GM19099 (cell line): ENCODE measurements around the gene COL4A1.

ENCODE experiments used
- POLR2A ChIP-seq: IDR thresholded peaks from 3 replicates; pipeline ENCODE4 v1.6.1; 2011; ENCODE audit warnings: low read depth; ENCODE audit not compliant: insufficient read length; ENCODE audit errors: extremely low read depth

COL4A1 gene

DNA sequence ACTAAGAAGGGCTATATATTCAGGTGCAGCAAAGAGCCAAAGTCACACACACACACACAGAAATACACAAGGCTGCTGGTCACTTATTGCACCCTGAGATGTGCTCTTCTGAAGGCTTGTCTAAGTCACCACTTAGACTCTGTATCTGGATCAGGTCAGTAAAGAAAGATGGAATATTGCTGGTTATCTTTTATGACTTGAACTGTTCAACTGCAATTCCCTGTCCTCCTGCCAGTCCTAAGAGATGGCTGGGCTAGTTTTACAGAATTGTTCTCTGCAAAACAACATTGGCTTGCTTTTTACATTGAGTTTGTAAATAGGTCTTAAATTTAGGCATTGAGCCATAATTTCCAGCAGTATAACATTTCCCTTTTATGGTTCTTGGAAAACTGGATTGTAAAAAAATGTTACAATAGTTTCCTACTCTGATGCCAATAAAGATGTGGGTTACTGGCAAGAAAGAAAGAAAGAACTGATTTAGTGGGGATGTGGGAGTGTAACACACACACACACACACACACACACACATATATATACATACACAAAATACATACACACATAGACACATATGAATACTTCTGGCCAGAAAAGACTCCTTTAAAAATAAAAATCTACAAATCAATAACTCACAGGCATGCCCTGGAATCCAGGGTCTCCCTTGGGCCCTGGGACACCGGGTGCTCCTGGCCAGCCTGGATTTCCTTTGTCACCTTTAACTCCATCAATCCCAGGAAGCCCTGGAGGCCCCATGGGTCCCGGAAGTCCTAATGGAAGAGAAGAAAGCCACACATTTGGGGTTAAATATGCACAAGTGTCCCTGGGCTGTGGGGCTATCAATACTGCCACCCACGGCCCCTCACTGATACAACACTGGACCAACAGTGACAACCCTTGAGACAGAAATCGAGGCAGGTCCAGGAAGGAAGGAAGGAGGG, 137.7 kb downstream of the COL4A1 start:
- TF ChIP-seq POLR2A = no peak

DNA sequence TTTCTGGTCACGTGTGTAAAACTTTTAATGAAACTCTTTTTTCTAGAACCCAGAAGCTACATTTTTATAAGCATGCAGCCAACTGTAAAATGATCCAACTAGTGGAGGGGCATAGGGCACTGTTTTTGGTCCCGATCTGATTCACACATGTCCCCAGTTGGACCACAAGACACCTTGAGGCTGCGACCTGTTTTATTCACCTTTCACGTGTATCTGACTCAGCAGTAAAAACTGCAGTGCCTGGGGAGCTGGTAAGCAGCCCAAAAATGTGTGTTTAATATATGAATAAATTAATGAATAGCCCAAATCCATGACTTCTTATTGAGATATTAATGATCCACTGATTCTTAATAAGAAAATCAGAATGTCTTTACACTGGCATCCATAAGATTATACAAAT, 140.4 kb downstream of the COL4A1 start:
- no peak for TF ChIP-seq POLR2A

DNA sequence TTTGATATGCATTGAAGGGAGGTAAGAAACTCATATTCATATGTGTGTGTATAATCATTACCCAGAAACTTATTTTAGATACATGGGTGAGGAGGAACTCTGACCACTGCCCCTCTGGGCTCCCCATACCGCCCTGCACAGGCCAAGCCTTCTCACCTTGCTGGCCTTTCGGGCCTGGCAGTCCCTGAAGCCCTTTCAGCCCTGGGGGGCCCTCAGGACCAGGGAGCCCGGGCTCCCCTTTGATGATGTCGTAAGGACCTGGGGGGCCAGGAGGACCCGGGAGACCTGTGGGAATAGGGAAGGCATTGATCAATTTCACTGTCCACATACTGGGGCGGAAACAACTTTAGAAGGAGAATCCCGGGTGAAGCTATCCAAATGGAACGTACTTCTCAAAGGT, 142.3 kb downstream of the COL4A1 start:
- no peak for TF ChIP-seq POLR2A

DNA sequence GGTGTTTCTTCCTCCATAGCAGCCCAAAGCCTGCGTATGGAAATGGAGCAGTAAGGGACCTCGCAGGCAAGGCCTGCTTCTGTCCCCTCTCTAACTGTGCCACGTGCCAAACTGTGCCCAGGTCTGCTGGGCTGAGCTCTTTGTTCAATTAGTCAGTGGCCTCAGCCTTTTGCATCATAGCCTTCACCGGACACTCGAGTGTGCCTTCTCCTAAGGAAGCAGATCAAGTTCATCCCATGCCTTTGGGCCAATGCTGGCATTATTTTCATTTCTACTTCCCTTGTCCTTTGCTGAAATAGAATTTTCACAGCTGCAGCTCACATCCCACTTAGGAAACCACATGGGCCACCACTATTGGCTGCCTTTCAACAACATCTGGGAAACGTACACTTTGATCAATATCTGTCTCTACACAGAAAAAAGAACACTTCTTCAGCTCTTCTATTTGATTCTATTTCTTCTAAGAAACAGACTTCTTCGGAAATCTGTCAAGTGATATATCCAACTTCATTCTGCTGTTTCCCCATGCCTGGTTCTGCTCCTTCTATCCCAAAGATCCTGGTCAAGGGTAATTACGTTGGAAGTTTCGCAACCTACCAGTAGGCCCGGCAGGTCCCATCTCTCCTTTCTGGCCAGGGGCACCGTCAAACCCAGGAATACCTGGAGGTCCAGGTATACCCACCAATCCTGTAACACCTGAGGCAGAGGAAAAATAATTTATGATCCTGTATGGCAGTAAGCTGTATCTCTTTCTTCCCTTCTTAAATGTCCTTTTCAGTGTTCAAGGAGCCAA, 143.9 kb downstream of the COL4A1 start:
- TF ChIP-seq POLR2A = no peak

DNA sequence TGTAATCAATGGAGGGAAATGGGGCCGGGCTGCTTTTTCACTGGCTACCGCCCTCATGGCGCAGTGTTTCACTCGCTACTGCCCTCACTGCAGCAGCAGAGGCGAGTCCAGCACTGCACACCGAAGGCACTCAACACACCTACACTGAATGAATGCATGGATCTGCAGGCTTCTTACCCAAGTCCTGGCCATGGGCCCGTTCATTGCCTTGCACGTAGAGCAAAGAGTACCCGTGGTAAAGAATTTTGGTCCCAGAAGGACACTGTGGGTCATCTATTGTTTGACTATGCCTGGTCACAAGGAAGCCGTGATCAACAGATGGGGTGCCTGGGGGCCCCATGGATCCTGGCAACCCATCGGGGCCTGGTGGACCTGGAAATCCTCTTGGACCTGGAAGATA, 144.9 kb downstream of the COL4A1 start:
- no peak for TF ChIP-seq POLR2A

DNA sequence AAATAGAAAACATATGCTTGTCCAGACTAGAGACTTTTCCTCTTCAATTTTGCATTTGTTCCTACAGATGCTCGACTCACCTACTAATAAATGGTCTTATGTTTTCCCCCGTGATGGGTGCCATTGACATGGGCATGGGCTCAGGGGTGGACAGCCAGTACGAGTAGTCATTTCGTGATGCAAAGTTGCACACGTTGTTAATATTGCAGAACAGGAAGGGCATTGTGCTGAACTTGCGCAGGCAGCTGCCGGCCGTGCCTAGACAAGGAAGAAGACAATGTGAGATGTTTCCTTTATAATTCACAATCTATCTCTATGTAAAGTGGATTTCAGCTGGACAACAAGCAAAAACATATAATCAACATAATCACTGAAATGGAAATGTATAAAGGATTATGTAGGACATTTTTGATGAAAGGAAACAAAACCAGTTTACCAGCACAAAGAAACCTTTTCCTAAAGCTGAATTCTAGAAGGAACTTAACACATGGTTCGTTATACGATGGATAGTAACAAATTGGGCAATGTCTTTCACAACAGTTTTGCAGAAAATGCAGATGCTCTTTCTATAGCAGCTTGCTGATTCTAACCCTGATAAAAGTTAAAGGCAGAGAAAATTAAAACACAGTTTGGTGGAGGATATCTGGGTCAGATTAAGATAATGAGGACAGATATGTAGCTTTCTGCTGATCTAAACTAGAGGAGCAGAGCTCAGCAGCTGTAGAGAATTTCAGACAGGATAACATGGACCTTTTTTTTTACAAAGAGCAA, 145.7 kb downstream of the COL4A1 start:
- no peak for TF ChIP-seq POLR2A

DNA sequence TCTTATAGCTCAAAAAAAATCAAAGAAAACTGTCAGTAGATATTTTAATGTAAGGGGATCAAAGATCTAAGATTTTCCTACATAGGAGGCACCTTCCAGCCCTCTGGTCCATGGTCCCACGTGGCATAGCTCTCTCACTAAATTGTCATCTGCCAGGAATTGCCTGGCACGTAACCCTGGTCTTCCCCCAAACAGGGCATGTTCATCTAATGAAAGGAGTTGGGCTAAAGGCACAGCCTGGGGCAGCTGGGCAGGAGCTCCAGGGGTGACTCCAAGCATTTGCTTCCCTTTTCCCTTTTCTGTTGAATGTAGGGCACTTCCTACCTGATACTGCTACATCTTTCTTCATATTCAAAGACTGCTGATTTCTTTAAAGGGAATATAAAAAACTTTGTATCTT, 148.7 kb downstream of the COL4A1 start:
- TF ChIP-seq POLR2A = no peak

DNA sequence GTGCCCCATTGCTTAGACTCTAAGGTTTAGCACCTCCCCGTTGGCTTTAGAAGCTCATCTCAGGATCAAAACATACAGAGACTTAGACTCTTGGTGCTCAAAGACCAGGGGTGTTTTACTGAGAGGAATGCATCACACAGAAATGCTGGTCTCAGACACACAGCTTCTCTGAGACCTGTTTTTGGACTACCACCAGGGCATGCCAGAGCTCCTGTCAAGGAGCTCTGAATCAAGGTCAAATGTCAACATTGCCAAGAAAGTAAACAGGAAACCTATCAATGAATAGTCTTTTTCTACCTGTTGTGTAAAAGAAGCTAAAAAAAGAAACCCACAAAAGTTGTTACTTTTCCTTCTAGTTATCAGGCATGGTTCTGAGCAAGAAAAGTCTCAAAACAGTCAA, 149.2 kb downstream of the COL4A1 start:
- TF ChIP-seq POLR2A = no peak

DNA sequence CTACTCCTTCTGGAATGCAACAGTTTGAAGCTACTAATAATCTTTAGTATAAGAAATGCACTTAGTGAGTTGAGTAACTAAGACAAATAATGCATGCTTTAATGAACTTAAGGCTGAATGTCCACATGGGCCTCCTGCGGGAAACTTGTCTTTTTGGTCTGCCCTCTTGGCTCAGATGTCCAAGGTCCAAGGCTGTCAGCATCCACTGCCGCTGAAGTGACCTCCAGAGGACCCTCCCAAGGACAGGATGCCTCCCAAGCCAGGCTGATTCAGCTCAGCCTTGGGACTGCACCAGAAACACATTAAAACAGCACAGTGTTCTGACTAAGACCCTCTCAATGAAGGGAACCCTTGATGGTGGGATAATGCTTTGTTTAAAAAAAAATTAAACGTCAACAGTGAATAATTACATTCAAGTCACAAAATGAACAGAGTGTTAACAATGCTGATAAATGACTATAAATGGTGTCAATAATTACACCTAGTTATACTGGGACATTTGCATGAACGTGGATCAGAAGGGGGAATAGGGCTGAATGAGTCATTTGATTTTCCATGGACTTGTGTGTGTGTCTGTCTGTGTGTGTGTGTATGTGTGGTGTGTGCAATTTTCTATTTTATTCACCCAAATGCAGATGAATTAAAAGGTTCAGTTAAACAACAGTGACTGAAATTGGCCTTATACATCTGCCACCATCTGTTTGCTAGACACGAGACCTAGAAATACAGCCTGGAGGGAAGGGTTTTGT, 150.5 kb downstream of the COL4A1 start:
- no peak for TF ChIP-seq POLR2A

DNA sequence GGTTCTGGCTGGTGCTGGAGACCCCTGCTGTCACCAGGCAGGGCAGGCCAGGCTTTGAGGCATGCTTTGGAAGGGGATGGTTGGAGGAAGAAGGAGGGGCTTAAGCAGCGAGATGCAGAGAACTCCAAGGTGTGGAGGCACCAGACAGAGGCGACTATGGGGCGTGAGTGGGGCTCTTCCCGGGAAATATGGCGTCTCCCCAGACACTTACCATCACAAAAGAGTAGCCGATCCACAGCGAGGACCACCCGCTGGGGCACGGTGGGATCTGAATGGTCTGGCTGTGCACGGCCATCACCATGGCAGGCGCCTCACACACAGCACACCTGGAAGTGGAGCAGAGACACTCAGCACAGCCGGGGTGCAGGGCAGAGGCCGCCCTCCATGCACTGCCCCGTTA, 151.9 kb downstream of the COL4A1 start:
- no peak for TF ChIP-seq POLR2A

DNA sequence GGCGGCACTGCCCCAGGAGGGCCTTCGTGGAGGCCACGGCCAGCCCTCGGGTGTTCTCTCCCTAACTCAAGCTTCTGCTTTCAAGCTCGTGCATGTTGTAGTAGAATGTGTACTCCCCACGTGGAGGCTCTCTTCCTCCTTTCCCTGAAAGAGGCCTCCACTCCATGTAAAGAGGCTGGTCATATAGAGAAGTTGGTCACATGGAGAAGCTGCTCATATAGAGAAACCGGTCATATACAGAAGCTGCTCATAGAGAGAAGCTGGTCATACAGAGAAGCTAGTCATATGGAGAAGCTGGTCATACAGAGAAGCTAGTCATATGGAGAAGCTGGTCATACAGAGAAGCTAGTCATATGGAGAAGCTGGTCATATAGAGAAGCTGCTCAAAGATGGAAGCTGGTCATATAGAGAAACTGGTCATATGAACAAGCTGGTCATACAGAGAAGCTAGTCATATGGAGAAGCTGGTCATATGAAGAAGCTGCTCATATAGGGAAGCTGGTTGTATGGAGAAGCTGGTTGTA, 152.5 kb downstream of the COL4A1 start:
- TF ChIP-seq POLR2A = no peak

DNA sequence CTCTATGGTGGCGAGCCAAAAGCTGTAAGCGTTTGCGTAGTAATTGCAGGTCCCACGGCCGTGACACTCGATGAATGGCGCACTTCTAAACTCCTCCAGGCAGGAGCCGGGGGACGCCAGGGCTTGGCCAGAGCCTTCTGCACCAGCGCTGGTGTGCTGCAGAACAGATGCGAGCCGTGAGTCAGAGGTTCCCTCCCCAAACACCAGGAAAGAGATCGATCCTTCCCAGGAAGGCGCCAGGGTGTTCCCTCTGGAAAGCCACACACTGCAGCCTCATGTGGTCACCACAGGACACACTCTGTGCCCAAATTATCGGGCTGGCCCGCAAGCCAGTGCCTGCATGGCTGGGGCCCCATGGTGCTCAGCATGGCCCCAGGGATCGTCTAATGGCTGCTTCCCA, 154.6 kb downstream of the COL4A1 start:
- TF ChIP-seq POLR2A = no peak

DNA sequence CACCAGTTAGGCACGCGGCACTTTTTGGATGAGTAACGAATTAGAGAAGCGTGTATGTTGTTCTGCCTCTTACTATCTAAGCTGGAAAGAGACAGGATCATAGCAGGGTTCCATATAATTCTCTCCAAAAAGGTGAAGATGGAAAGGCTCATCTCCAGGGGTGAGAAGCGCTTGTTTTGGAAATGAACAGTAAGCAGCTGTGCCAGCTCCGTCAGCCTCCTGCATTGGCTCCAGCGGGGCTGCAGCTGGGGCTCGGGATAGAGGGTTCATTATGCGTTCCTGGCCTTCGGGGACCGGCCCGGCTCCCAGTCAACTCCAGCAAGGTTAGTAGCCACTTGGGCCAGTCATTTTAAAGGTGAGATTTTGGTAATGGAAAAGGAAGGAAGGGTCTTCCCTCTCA, 155.5 kb downstream of the COL4A1 start:
- TF ChIP-seq POLR2A = no peak

DNA sequence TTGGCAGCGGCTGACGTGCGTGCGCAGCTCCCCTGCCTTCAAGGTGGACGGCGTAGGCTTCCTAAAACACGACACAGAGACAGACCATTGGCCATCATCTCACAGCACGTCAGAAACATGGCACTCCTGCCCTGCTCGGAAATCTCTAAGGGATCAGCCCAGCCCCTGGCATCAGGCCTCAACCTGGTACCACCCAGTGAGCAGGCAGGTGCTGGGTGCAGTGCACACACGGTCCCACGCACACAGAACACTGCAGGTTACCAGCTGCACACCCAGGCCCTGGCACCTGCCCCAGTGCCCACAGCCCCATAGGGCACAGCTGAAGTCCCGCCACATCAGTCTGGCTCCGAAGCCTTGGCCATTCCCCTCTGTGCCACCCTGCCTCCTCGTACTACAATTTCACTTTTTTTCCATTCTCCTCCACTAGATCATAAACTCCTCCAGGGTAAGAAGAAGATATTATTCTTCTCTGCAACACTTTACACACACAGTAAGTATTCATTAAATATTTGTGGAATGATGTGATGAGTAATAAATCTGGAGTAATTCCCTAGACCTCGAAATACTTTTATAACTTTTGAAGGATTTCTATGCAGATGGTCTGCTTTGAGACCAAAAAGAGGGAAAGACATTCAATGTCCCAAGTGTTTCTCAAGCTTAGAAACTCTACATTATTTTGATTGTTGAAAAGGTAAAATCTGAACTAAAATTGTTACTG, 156.4 kb downstream of the COL4A1 start:
- no peak for TF ChIP-seq POLR2A
